Endothelial cell (in vitro differentiated cells): ENCODE data around the gene PIGU. TPM values are rescaled to one million over a fixed set of nuclear protein-coding genes. Genes with fewer than 3 reads are reported as not detected.
A peak's percentile ranks its signal among the peaks of the same experiment; 100 is the strongest.

Experiments used
- DNase-seq: peaks from one replicate; pipeline ENCODE4 v3.0.0; 2021; ENCODE audit warnings: low spot score
- H3K27ac Mint-ChIP-seq: one replicate; pipeline ENCODE4 v1.8.0; 2021; ENCODE audit warnings: mixed read lengths, inconsistent platforms; ENCODE audit not compliant: unreplicated experiment
- H3K27me3 Mint-ChIP-seq: one replicate; pipeline ENCODE4 v1.8.0; 2021; ENCODE audit warnings: mild to moderate bottlenecking, moderate library complexity, mixed read lengths, inconsistent platforms; ENCODE audit not compliant: unreplicated experiment
- H3K36me3 Mint-ChIP-seq: one replicate; pipeline ENCODE4 v1.8.0; 2021; ENCODE audit warnings: mild to moderate bottlenecking, low read depth, mixed read lengths, inconsistent platforms; ENCODE audit not compliant: unreplicated experiment
- H3K4me1 Mint-ChIP-seq: one replicate; pipeline ENCODE4 v1.8.0; 2021; ENCODE audit warnings: mild to moderate bottlenecking, mixed read lengths, inconsistent platforms; ENCODE audit not compliant: unreplicated experiment
- H3K4me3 Mint-ChIP-seq: one replicate; pipeline ENCODE4 v1.8.0; 2021; ENCODE audit warnings: mild to moderate bottlenecking, mixed read lengths, inconsistent platforms; ENCODE audit not compliant: unreplicated experiment
- H3K9me3 Mint-ChIP-seq: one replicate; pipeline ENCODE4 v1.8.0; 2021; ENCODE audit warnings: mixed read lengths, inconsistent platforms; ENCODE audit not compliant: unreplicated experiment
- CTCF ChIP-seq: fragments of 200-600 bp; sonication (generic); IDR thresholded peaks from one replicate; pipeline ENCODE4 v1.5.0; 2021; ENCODE audit warnings: antibody characterized with exemption; ENCODE audit not compliant: unreplicated experiment
- total RNA-seq: library from RNA; stranded (reverse); fragmentation: NEBNext Ultra II Directional; extraction: Animal tissue kit (Norgen Biotek cat#: 25700); gene quantifications from one replicate; pipeline ENCODE4 v1.2.1, GENCODE V29; 2021; ENCODE audit not compliant: unreplicated experiment

PIGU gene
- total RNA-seq, 1 donor from 2014 or later = 16.5 TPM

DNA sequence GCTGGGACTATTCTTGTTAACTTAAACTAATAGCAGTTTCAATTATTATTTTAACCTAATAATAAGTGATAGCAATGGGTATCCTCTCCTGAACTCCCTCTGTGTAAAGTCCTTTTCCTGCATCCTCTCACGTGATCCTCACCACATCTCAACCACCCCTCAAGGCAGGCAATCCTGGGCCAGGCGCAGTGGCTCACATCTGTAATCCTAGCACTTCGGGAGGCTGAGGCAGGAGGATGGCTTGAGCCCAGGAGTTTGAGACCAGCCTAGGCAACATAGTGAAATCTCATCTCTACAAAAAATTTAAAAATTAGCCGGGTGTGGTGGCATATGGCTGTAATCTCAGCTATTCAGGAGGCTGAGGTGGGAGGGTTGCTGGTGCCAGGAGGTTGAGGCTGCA is 94.7 kb downstream of the PIGU start:
- DNase-seq = no peak
- H3K4me1 Mint-ChIP-seq = peaks cover 19% of the 10 kb centered on the region
- no peak overlapping the region for H3K4me3 Mint-ChIP-seq
- TF ChIP-seq CTCF = no peak
- H3K27ac Mint-ChIP-seq = peak overlapping the region; percentile 65
- H3K9me3 Mint-ChIP-seq = no peaks in the 10 kb centered on the region
- H3K27me3 Mint-ChIP-seq = peaks cover 7% of the 10 kb centered on the region
- peaks cover 3% of the 10 kb centered on the region for H3K36me3 Mint-ChIP-seq

DNA sequence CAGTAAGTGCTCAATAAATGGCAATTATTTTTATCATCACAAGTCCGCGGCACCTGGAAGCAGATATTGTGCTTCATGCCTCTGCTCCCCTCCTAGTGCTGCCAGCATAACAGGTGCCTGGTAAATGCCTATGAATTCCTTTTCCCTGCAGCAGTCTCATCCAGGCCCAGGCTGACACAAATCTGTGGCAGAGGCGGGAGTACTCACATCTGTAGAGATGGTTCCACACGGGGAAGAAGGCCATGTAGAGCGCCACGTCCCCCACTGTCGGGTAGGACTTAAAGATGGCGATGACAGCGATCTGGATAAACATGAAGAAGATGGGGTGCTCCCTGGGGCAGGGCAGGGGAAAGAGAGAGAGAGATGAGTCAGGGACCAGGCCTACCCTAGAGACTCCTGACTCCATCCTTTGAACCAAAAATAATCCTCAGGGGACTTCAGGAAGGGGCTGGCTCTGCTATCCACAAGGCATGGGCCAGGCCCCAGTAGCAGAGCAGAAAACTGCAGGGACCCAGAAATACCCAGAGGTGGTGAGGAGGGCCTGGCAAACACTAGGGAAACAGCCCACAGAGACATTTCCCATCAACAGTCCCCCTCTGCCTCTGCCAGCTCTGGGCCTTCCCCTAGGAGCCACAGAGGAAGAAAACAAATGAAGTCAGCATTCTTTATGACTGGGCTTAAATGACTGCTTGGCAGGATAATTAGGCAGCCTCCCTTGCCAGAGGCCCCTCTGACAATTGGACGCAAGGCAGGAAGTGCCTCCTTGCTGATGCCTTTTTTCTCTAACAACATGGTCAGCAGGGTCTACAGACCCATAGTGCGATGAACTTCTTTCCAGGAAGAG is 95.3 kb downstream of the PIGU start:
- no peak for DNase-seq
- peak overlapping the region; percentile 65 for H3K27ac Mint-ChIP-seq
- H3K36me3 Mint-ChIP-seq = peaks cover 3% of the 10 kb centered on the region
- H3K4me3 Mint-ChIP-seq = no peak overlapping the region
- no peaks in the 10 kb centered on the region for H3K9me3 Mint-ChIP-seq
- no peak for TF ChIP-seq CTCF
- peaks cover 19% of the 10 kb centered on the region for H3K4me1 Mint-ChIP-seq
- peaks cover 7% of the 10 kb centered on the region for H3K27me3 Mint-ChIP-seq

DNA sequence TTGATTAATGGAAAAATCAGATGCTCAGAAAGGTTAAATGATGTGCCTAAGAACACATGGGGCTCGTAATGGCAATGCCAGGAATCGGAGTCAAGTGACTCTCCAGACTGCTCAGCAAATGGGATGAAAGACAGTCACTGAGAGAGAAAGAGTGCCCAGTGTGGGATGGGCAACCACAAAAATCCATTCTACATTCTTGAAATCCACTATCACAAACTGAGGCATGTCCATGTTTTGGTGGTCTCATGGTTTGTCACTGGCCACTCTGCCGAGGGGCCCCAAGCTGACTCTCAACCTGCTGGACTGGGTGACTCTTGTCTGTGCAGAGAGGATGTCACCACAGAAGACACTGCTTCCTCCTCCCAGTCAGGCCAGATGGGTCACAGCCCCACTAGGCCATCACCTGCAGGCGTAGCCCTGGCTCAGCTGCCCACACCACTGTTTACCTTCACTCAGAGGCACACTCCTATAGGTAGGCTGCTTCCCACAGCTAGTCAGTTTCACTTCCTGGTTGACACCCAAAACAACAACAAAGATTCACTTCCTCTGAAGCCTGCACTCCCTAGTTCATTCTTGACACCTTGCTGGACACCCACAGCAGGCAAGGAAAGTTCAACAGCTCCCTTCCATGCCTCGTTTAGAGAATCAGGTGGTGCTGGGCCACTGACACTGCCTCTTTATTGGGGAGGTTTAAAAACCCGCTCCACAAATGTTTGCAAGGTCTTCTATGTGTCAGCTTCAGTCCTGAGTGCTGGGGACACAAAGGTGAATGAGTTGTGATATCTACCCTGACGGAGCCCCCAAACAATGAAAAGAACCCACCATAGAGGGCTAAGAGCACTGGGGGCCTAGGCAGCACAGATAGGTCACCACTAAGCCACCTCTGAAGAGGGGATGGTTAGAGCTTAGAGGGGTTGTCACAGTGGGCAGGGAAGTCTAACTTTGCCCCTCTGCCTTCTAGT is 96.6 kb downstream of the PIGU start:
- H3K27me3 Mint-ChIP-seq = peaks cover 8% of the 10 kb centered on the region
- no peaks in the 10 kb centered on the region for H3K9me3 Mint-ChIP-seq
- peaks cover 3% of the 10 kb centered on the region for H3K36me3 Mint-ChIP-seq
- peaks cover 19% of the 10 kb centered on the region for H3K4me1 Mint-ChIP-seq
- H3K4me3 Mint-ChIP-seq = no peak overlapping the region
- no peak for TF ChIP-seq CTCF
- no peak overlapping the region for H3K27ac Mint-ChIP-seq
- DNase-seq = no peak

DNA sequence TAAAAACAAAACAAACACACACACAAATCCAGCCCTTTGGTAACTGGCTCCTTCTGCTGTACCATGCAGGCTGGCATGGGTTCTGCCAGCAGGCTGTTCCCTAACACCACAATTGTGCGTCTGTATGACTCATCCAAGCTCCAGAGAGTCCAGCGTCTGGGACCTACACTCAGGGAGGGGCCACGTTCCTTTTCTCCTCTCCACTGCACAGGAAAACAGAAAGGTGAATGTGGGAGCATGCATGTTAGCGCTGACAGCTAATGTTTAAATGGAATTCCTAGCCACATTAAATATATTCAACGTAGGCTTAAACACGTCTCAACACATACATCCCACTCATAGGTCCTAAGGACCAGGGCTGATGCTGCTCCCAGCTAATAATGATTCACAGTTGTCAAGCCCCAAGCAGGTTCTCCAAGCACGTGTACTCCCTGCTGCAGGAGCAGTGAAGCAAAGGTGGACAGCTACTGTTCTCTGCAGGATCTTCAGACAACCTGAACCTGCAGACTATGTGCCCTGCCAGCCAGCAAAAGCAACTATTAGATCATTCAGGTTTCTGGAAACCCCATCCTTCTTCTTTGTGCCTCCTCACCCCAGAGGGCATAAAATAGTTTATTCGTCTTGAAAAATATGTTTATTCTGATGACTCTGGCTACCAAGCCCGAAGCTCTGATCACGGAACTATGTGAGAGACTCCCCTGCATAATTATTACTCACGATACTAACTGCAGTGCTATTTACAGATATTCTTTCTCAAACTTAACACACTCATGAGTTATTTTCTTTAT is 97.5 kb downstream of the PIGU start:
- Mint-ChIP-seq H3K27me3 (peaks cover 10% of the 10 kb centered on the region), H3K4me3 (no peak overlapping the region), H3K9me3 (no peaks in the 10 kb centered on the region), H3K4me1 (peaks cover 19% of the 10 kb centered on the region), H3K27ac (no peak overlapping the region), H3K36me3 (peaks cover 3% of the 10 kb centered on the region)
- DNase-seq = no peak
- TF ChIP-seq CTCF = no peak
